Ectodermal cell (in vitro differentiated cells): ENCODE measurements around the gene TUBB4B.

Experiments used
- H3K27ac ChIP-seq: 2 replicates; pipeline ENCODE4 v1.7.0; 2013; ENCODE audit warnings: mild to moderate bottlenecking, low read depth, low read length; ENCODE audit not compliant: insufficient read depth, poor library complexity, severe bottlenecking
- H3K27me3 ChIP-seq: 2 replicates; pipeline ENCODE4 v1.7.0; 2013; ENCODE audit warnings: mild to moderate bottlenecking, low read length; ENCODE audit not compliant: insufficient read depth, control insufficient read depth, poor library complexity, severe bottlenecking
- H3K36me3 ChIP-seq: one replicate; pipeline ENCODE4 v1.7.0; 2013; ENCODE audit warnings: low read length; ENCODE audit not compliant: control insufficient read depth, insufficient read depth
- H3K4me1 ChIP-seq: one replicate; pipeline ENCODE4 v1.7.0; 2013; ENCODE audit warnings: low read length; ENCODE audit not compliant: control insufficient read depth, insufficient read depth
- H3K4me3 ChIP-seq: 2 replicates; pipeline ENCODE4 v1.7.0; 2013; ENCODE audit warnings: low read depth, low read length, control low read depth; ENCODE audit not compliant: insufficient read depth
- H3K9me3 ChIP-seq: 2 replicates; pipeline ENCODE4 v1.7.0; 2013; ENCODE audit warnings: mild to moderate bottlenecking, low read length, moderate library complexity; ENCODE audit not compliant: control insufficient read depth
- WGBS, 2 experiments: methylation state at CpG; one replicate each; pipeline ENCODE4 v1.1.7; 2013; ENCODE audit warnings: missing lambda C conversion rate in 2 of 2; 5-methylcytosine and 5-hydroxymethylcytosine counted together

TUBB4B gene

DNA sequence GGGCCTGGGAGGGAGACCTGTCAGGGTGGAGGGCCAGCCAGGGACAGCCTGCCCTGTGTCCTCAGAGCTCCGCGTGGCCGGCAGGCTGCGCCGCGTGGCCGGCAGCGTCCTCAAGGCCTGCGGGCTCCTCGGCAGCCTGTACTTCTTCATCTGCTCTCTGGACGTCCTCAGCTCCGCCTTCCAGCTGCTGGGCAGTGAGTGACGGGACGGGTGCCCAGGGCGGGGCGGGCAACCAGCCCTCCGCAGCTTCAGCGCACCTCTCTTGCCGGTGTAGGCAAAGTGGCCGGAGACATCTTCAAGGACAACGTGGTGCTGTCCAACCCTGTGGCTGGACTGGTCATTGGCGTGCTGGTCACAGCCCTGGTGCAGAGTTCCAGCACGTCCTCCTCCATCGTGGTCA lies 8.6 kb upstream of the TUBB4B start:
- Histone ChIP-seq H3K4me1 (peaks cover 14% of the 10 kb centered on the region), H3K9me3 (no peaks in the 10 kb centered on the region), H3K27ac (no peak overlapping the region), H3K4me3 (no peak overlapping the region), H3K36me3 (no peaks in the 10 kb centered on the region), H3K27me3 (no peaks in the 10 kb centered on the region)
- 91 to 92% methylated on average over 24 of the region's 24 CpGs for WGBS, 2 experiments

DNA sequence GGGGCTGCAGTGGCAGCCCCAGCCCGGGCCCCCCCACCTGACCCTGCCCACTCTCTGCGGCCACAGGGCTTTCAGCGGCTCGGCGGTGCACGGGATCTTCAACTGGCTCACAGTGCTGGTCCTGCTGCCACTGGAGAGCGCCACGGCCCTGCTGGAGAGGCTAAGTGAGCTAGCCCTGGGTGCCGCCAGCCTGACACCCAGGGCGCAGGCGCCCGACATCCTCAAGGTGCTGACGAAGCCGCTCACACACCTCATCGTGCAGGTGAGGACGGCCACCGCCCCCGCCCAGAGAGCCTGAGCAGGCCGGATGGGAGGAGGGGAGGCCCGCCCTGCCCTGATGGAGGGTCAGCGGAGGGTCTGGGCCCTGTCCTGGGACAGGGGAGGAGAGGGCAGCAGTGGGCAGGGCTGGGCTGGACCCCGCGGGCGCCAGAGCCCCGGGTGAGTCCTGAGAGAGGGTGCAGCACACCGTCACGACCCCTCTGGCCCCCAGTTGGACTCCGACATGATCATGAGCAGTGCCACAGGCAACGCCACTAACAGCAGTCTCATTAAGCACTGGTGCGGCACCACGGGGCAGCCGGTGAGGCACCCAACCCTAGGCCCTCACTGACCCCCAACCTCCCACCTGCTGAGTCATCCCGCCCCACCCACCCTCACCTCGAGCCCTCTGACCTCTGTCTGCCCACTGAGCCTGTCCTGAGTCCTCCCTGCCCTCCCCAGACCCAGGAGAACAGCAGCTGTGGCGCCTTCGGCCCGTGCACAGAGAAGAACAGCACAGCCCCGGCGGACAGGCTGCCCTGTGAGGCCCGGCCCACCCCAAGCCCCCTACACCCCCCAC lies 7.7 kb upstream of the TUBB4B start:
- Histone ChIP-seq H3K27ac (no peak overlapping the region), H3K9me3 (no peaks in the 10 kb centered on the region), H3K36me3 (no peaks in the 10 kb centered on the region), H3K4me3 (no peak overlapping the region), H3K4me1 (peaks cover 21% of the 10 kb centered on the region), H3K27me3 (no peaks in the 10 kb centered on the region)
- WGBS, 2 experiments: 87 to 88% methylated on average over 37 to 39 of the region's 40 CpGs

DNA sequence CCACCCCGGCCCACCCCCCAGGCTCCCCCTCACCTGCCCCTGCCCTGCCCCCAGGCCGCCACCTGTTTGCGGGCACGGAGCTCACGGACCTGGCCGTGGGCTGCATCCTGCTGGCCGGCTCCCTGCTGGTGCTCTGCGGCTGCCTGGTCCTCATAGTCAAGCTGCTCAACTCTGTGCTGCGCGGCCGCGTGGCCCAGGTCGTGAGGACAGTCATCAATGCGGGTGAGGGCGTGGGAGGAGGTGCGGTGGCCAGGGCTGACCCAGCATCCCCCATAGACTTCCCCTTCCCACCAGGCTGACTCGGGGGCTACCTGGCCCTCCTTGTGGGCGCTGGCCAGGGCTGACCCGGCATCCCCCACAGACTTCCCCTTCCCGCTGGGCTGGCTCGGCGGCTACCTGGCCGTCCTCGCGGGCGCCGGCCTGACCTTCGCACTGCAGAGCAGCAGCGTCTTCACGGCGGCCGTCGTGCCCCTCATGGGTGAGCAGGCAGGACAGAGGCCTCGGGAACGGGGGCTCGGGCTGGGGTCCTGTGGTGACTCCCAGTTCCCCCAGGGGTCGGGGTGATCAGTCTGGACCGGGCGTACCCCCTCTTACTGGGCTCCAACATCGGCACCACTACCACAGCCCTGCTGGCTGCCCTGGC lies 6.9 kb upstream of the TUBB4B start:
- Histone ChIP-seq H3K27ac (no peak overlapping the region), H3K36me3 (no peaks in the 10 kb centered on the region)
- 89% methylated on average over 40 of the region's 40 CpGs for WGBS, 2 experiments

DNA sequence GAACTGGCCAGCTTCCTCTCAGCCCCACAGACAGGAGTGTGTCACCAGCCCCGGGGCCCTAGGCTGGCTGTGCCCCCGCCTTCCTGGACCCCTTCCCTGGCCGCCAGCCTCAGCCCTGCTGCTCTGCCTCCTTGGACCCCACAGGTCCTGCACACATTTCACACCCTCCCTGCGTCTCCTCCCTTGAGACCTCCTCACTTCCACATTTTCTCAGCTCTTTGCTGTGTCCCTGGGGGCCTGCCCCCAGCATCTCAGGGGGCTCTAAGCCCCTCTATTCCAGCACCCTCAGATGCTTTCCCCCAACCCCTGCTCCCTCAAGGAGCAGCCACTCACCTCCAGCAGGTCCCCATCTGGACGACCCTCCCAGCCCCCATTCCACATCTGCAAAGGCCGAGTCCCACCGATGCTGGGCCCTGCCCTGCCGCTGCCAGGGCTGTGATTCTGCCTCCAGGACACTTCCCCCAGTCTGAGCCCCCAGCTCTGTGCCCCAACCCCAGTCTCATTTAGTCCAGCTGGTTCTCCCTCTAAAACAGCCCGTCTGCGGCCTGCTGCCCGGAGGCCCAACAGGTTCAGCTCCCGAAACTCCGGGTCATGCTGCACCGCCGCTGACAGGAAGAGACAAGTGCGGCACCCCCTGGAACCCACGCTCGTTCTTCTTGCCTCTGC lies 6.2 kb upstream of the TUBB4B start:
- Histone ChIP-seq H3K36me3 (no peaks in the 10 kb centered on the region), H3K27me3 (no peaks in the 10 kb centered on the region), H3K27ac (no peak overlapping the region), H3K4me1 (peaks cover 29% of the 10 kb centered on the region), H3K4me3 (no peak overlapping the region), H3K9me3 (no peaks in the 10 kb centered on the region)
- 83 to 88% methylated on average over 17 to 18 of the region's 18 CpGs for WGBS, 2 experiments

More for the DNA sequence above, 6.9 kb upstream of the TUBB4B start:
- no peaks in the 10 kb centered on the region for H3K9me3 ChIP-seq
- H3K4me1 ChIP-seq: peaks cover 27% of the 10 kb centered on the region
- H3K4me3 ChIP-seq: no peak overlapping the region
- H3K27me3 ChIP-seq: no peaks in the 10 kb centered on the region

DNA sequence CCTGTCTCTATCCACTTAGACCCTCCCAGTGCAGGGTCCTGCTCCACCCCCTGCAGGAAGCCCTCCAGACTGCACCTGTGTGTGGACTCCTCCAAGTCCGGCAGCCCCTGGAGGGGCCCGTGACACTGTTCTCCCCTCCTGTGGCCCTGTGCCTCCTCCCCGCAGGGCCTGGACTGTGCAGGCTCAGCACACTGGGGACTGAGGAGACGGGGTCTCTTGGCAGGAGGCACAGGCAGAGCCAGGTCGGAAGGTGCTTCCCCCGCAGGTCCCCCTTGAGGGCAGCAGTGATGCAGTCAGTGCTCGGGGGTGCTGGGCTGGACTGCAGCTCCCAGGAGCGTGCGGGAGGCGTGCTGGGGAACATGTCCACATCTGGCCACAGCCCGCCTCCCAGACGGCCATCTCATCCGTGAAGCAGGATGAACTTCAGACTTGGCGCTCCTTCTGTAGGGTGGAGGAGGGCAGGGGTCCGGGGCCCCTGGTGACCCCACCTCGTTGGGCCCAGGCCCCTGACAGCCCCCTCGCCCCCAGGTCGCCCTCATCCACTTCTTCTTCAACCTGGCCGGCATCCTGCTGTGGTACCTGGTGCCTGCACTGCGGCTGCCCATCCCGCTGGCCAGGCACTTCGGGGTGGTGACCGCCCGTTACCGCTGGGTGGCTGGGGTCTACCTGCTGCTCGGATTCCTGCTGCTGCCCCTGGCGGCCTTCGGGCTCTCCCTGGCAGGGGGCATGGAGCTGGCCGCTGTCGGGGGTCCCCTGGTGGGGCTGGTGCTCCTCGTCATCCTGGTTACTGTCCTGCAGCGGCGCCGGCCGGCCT lies 5.5 kb upstream of the TUBB4B start:
- Histone ChIP-seq H3K4me3 (no peak overlapping the region), H3K27me3 (no peaks in the 10 kb centered on the region), H3K36me3 (no peaks in the 10 kb centered on the region), H3K27ac (no peak overlapping the region), H3K9me3 (no peaks in the 10 kb centered on the region), H3K4me1 (peaks cover 29% of the 10 kb centered on the region)
- 84 to 85% methylated on average over 35 of the region's 35 CpGs for WGBS, 2 experiments

DNA sequence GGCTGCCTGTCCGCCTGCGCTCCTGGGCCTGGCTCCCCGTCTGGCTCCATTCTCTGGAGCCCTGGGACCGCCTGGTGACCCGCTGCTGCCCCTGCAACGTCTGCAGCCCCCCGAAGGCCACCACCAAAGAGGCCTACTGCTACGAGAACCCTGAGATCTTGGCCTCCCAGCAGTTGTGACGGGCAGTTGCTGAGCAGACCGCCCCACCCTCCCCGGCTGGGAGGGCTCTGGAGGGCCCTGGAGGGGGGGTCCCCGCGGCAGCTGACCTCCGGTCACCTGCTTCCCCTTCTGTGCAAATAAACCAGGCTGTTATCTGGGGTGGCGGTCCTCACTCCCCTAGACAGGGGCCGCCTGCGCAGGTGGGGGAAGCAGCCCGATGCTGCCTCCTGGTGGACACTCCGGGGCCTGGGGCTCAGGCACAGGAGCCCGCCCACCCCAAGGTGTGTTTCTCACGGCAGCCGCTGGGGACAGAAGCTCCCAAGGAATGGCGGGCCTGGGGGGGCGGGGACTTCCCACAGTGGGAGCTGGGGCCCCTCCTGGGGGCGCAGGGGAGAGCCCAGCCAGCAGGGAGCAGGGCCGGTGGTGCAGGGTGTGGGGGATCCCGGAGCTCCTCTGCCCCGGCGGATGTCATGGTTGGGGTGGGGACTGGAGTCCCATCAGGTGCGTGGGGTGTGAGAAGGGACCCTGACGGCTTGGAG lies 4.7 kb upstream of the TUBB4B start:
- Histone ChIP-seq H3K9me3 (no peaks in the 10 kb centered on the region), H3K4me1 (peaks cover 29% of the 10 kb centered on the region), H3K4me3 (peak overlapping the region; percentile 6), H3K36me3 (no peaks in the 10 kb centered on the region), H3K27ac (no peak overlapping the region), H3K27me3 (no peaks in the 10 kb centered on the region)
- 30 to 33% methylated on average over 31 of the region's 31 CpGs for WGBS, 2 experiments

DNA sequence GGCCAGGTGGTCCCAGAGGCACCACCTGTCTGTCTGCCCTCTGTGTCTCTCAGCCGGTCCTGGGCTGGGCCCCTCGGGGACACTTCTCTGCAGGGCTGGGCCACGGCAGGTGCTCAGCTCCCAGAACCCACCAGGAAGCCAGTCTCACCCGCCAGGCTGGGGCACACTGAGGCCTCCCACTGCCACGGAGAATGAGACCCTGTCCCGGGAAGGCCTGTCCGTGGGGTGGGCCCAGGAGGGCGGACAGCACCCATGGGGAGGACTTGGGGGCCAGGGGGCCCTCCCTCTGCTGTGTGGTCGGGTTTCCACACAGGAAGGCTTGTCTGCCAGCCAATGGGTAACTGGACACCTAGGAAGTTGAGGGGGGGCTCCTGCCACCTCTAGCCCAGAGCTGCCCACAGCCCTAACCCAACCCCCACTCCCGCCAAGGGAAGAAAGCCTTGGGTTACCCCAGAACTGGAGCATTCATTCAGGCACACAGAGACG lies 4.1 kb upstream of the TUBB4B start:
- no peak overlapping the region for H3K27ac ChIP-seq
- H3K9me3 ChIP-seq: no peaks in the 10 kb centered on the region
- H3K4me3 ChIP-seq: peak overlapping the region; percentile 6
- no peaks in the 10 kb centered on the region for H3K27me3 ChIP-seq
- 64 to 65% methylated on average over 11 of the region's 11 CpGs for WGBS, 2 experiments
- no peaks in the 10 kb centered on the region for H3K36me3 ChIP-seq
- H3K4me1 ChIP-seq: peaks cover 30% of the 10 kb centered on the region

DNA sequence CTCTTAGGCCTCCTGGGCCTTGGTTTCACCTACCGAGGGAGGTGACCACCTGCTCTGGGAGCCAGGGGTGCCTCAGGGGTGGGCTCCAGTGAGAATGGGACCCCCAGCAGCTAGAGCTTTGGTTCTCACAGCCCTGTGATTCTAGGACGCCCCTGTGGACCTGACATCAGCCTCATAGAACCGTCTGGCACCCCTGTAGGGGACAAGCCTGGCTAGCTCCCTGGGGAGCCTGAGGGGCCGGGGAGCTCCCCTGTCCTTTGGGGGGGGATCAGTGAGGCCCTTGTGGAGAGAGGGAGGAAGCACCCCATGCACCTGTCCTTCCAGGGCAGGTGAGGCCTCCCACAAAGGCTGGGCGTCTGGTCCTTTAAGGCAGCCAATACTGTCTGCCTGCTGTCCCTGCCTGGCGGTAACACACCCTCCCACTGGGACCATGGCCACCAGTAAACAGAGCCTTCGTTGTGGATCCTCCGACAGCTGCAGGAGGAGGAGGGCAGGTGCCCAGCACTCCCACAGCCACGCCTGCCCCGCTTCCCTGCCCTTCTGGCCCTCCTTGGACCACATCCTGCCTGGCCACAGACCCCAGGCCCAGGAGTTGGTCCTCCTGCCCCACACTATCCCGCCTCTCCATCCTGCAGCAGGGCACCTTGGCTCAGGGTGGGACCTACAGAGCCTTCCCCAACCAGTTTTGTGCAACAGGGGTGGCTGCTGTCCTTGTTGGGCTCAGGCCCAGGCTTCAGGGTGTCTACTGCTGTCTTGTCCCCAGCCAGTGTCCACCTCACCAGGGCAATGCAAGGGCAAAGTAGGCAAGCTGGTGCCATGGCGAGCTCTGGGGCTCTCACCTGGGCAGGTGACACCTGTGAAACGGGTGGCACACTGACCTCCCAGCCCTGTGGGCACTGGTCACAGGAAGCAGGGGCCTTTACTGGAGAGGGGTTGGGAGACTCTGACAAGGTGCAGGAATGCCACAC lies 3.0 kb upstream of the TUBB4B start:
- Histone ChIP-seq H3K4me3 (peak overlapping the region; percentile 1), H3K36me3 (peaks cover 4% of the 10 kb centered on the region), H3K9me3 (no peaks in the 10 kb centered on the region), H3K27ac (no peak overlapping the region), H3K4me1 (peaks cover 38% of the 10 kb centered on the region), H3K27me3 (no peaks in the 10 kb centered on the region)
- WGBS, 2 experiments: 76% methylated on average over 13 of the region's 13 CpGs
